Upper lobe of left lung (tissue), 4 donors: ENCODE measurements around the gene MRPS18A.

Experiments used
- EP300 ChIP-seq, 4 donors: sonication (generic); formaldehyde crosslinking; IDR thresholded peaks; one replicate each; pipeline ENCODE4 v1.5.1; 2017; ENCODE audit warnings: antibody characterized with exemption in 4 of 4, control low read depth in 2 of 4
- POLR2A ChIP-seq, 4 donors: fragments of 450-650 bp; IDR thresholded peaks; one replicate each; pipeline ENCODE4 v1.5.1; 2016 to 2017; ENCODE audit warnings: antibody characterized with exemption in 4 of 4, mild to moderate bottlenecking in 2 of 4

GRCh38 chr6:43703512-43704429, 16.2 kb upstream of the MRPS18A start:
- no peak for TF ChIP-seq EP300 (IDR thresholded peaks at IDR 0.05)
- no peak for TF ChIP-seq POLR2A (IDR thresholded peaks at IDR 0.05)
